Fibroblast of pulmonary artery (primary cell): Measurements from ENCODE around the gene ST3GAL5.

Experiments
- DNase-seq: peaks from one replicate; pipeline ENCODE4 v3.0.0-alpha.2; 2010; ENCODE audit warnings: low read depth
- H3K4me3 ChIP-seq: replicated peaks from 2 replicates; pipeline ENCODE4 v1.5.1; 2011; ENCODE audit warnings: low read depth, mild to moderate bottlenecking, control low read depth, low read length, moderate library complexity
- CTCF ChIP-seq: IDR thresholded peaks from 2 replicates; pipeline ENCODE4 v1.5.1; 2011; ENCODE audit warnings: mild to moderate bottlenecking, control low read depth, low read length, inconsistent platforms; ENCODE audit errors: missing control alignments

Gene ST3GAL5

GRCh38 chr2:85864654-85865053, 24.1 kb downstream of the ST3GAL5 start:
- H3K4me3 ChIP-seq: no peak overlapping the region
- TF ChIP-seq CTCF: no peak

GRCh38 chr2:85862426-85862825, 26.4 kb downstream of the ST3GAL5 start:
- TF ChIP-seq CTCF: no peak
- DNase-seq: no peak
- no peak overlapping the region for H3K4me3 ChIP-seq

More at GRCh38 chr2:85864654-85865053, 24.1 kb downstream of the ST3GAL5 start:
- DNase-seq: no peak

- TF ChIP-seq CTCF: no peak
- no peak overlapping the region for H3K4me3 ChIP-seq
- no peak for DNase-seq
Observed at GRCh38 chr2:85861650-85862049, 27.1 kb downstream of the ST3GAL5 start.

- H3K4me3 ChIP-seq: no peak overlapping the region
- no peak for DNase-seq
- no peak for TF ChIP-seq CTCF
Observed at GRCh38 chr2:85861180-85861579, 27.6 kb downstream of the ST3GAL5 start.

GRCh38 chr2:85858841-85859240, 29.9 kb downstream of the ST3GAL5 start:
- H3K4me3 ChIP-seq: no peak overlapping the region
- no peak for DNase-seq
- no peak for TF ChIP-seq CTCF

- no peak for DNase-seq
- TF ChIP-seq CTCF: no peak
- H3K4me3 ChIP-seq: no peak overlapping the region
Observed at GRCh38 chr2:85854897-85855296, 33.9 kb downstream of the ST3GAL5 start.

GRCh38 chr2:85854166-85854509, 34.7 kb downstream of the ST3GAL5 start:
- TF ChIP-seq CTCF: no peak
- no peak overlapping the region for H3K4me3 ChIP-seq
- no peak for DNase-seq
